Large intestine (tissue), 3 donors: ENCODE results near the gene PANK1. TPM values are rescaled to one million over a fixed set of nuclear protein-coding genes. Genes with fewer than 3 reads are reported as not detected.
A peak's percentile ranks its signal among the peaks of the same experiment; 100 is the strongest.

ENCODE experiments used
- DNase-seq, 2 donors: peaks; one replicate each; pipeline versions ENCODE4 v3.0.0 to v3.0.0-alpha.2; 2013
- H3K27ac ChIP-seq: one replicate; pipeline ENCODE4 v1.5.1; 2013; ENCODE audit warnings: low read length
- H3K27me3 ChIP-seq: 2 replicates; pipeline ENCODE4 v1.6.1; 2013; ENCODE audit warnings: low read length; ENCODE audit not compliant: control insufficient read depth, insufficient read depth
- H3K36me3 ChIP-seq: 2 replicates; pipeline ENCODE4 v1.6.1; 2013; ENCODE audit warnings: low read length; ENCODE audit not compliant: control insufficient read depth, insufficient read depth
- H3K4me1 ChIP-seq: one replicate; pipeline ENCODE4 v1.6.1; 2013; ENCODE audit warnings: low read length; ENCODE audit not compliant: control insufficient read depth, insufficient read depth
- H3K4me3 ChIP-seq: one replicate; pipeline ENCODE4 v1.5.1; 2013; ENCODE audit warnings: low read length
- H3K9me3 ChIP-seq: one replicate; pipeline ENCODE4 v1.6.1; 2013; ENCODE audit warnings: mild to moderate bottlenecking, low read depth, low read length, moderate library complexity; ENCODE audit not compliant: control insufficient read depth
- WGBS: methylation state at CpG from one replicate; pipeline ENCODE4 v1.1.5; 2013; ENCODE audit warnings: low lambda C conversion rate; ENCODE audit not compliant: insufficient coverage; 5-methylcytosine and 5-hydroxymethylcytosine counted together
- polyA plus RNA-seq: library from polyadenylated mRNA; unstranded; fragments of 120-200 nt; gene quantifications from one replicate; pipeline ENCODE4 v1.2.1, GENCODE V29; 2013

The PANK1 gene
- polyA plus RNA-seq, 1 donor = 34.2 TPM

DNA sequence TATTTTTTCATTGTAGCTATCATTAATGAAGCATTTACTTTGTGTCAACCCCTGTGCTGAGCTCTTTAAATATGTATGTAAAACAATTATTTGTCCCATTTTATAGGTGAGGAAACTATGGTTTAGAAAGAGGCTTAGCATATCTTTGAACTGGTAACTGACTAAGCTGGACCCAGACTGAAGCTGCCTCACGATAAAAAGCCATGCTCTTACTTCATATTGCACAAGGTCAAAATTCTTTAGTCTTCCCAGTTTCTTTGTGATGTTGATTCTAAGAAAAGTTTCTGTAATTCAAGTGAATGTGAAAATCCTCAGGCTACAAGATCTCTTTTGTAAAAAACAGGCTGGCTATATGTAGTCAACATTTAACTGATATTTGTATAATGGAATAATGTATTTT is 63.0 kb downstream of the PANK1 start:
- no peaks in the 10 kb centered on the region for H3K27me3 ChIP-seq
- H3K4me1 ChIP-seq = no peaks in the 10 kb centered on the region
- DNase-seq = no peak
- peaks cover 6% of the 10 kb centered on the region for H3K36me3 ChIP-seq
- H3K9me3 ChIP-seq = no peaks in the 10 kb centered on the region
- H3K27ac ChIP-seq = no peak overlapping the region
- no peak overlapping the region for H3K4me3 ChIP-seq
- WGBS = no CpG with 5 or more reads among the region's 1 CpG

DNA sequence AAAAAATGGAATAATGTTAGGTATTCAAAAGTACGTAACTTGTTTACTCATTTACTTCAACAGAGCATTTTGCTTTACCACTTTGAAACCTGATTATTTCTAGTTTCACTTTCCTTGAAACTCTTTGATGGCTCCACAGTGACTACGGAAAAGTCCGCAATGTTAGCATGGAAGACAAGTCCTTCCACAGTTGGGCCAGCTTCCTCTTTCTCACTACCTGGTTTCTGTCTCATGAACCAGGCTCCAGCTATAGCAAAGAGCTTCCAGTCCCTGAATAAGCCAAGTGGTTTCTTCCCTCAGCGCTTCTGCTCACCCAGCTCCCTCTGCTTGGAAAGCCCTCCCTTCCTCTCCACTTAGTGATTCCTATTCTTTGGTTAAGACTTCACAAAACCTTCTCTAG is 64.8 kb downstream of the PANK1 start:
- H3K36me3 ChIP-seq = peaks cover 3% of the 10 kb centered on the region
- 89% methylated on average over 3 of the region's 4 CpGs for WGBS
- DNase-seq = peak in 1 of 2 donors; percentile 43
- no peaks in the 10 kb centered on the region for H3K4me1 ChIP-seq
- no peaks in the 10 kb centered on the region for H3K27me3 ChIP-seq
- H3K27ac ChIP-seq = no peak overlapping the region
- H3K4me3 ChIP-seq = no peak overlapping the region
- no peaks in the 10 kb centered on the region for H3K9me3 ChIP-seq

GRCh38 chr10:89576696-89577095 is 68.3 kb downstream of the PANK1 start:
- WGBS = no CpG with 5 or more reads among the region's 2 CpGs

GRCh38 chr10:89576022-89576421 is 69.0 kb downstream of the PANK1 start:
- Histone ChIP-seq H3K9me3 (no peaks in the 10 kb centered on the region), H3K4me3 (no peak overlapping the region), H3K36me3 (no peaks in the 10 kb centered on the region), H3K27me3 (no peaks in the 10 kb centered on the region), H3K4me1 (no peaks in the 10 kb centered on the region), H3K27ac (no peak overlapping the region)
- 80% methylated on average over 2 of the region's 3 CpGs for WGBS
- no peak for DNase-seq

More at GRCh38 chr10:89576696-89577095, 68.3 kb downstream of the PANK1 start:
- H3K27me3 ChIP-seq = no peaks in the 10 kb centered on the region
- DNase-seq = no peak
- H3K4me3 ChIP-seq = no peak overlapping the region
- H3K9me3 ChIP-seq = no peaks in the 10 kb centered on the region
- H3K36me3 ChIP-seq = no peaks in the 10 kb centered on the region
- no peak overlapping the region for H3K27ac ChIP-seq
- no peaks in the 10 kb centered on the region for H3K4me1 ChIP-seq

GRCh38 chr10:89575031-89575430 is 70.0 kb downstream of the PANK1 start:
- H3K4me3 ChIP-seq = no peak overlapping the region
- DNase-seq = no peak
- no peaks in the 10 kb centered on the region for H3K9me3 ChIP-seq
- H3K27me3 ChIP-seq = no peaks in the 10 kb centered on the region
- no peaks in the 10 kb centered on the region for H3K36me3 ChIP-seq
- H3K4me1 ChIP-seq = no peaks in the 10 kb centered on the region
- H3K27ac ChIP-seq = no peak overlapping the region

DNA sequence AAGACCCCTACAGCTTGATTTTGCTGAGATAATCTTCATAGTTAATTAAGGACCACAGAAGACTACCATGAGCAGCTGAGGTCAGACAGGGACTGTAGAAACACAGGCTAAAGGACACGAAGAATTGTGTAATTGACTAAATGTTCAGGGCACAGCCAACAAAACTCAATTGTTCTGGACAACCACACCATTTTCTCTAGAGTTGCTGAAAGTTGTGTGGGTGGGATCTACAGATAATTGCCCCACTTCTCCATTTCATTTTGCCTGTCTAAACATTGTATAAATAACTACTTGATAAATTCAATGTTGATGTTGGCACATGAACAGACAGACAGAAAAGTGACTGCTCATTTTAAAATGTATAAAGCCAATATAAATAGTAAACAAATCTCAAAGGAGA is 70.7 kb downstream of the PANK1 start:
- Histone ChIP-seq H3K4me1 (no peaks in the 10 kb centered on the region), H3K4me3 (no peak overlapping the region), H3K27ac (no peak overlapping the region), H3K27me3 (no peaks in the 10 kb centered on the region), H3K9me3 (no peaks in the 10 kb centered on the region), H3K36me3 (no peaks in the 10 kb centered on the region)
- no CpG with 5 or more reads among the region's 1 CpG for WGBS
- no peak for DNase-seq

- no peak overlapping the region for H3K27ac ChIP-seq
- 84% methylated on average over 3 of the region's 3 CpGs for WGBS
- no peaks in the 10 kb centered on the region for H3K36me3 ChIP-seq
- DNase-seq = no peak
- no peak overlapping the region for H3K4me3 ChIP-seq
- H3K27me3 ChIP-seq = no peaks in the 10 kb centered on the region
- no peaks in the 10 kb centered on the region for H3K4me1 ChIP-seq
- H3K9me3 ChIP-seq = no peaks in the 10 kb centered on the region
These were observed 77.3 kb downstream of the PANK1 start for GRCh38 chr10:89567576-89568245.

DNA sequence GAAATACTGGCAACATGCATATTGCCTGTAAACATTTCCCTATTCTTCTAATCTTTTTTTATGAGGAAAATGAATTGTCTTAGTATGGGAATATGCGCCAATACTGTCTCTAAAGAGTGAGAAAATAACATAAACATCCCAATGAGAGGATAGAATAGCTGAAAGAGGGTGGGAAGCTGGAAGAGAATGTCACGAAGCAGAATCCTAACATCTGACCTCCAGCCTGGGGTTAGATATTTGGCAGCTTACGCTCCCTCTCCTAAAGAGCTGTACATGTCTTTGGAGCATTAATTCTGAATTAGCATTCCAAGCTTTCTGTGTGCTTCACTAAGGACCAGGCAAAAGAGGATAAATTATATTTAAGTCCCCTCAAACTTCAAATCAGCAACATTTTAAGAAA is 78.0 kb downstream of the PANK1 start:
- no peaks in the 10 kb centered on the region for H3K36me3 ChIP-seq
- DNase-seq = no peak
- H3K27me3 ChIP-seq = no peaks in the 10 kb centered on the region
- no peak overlapping the region for H3K4me3 ChIP-seq
- H3K4me1 ChIP-seq = no peaks in the 10 kb centered on the region
- H3K27ac ChIP-seq = no peak overlapping the region
- no CpG with 5 or more reads among the region's 3 CpGs for WGBS
- no peaks in the 10 kb centered on the region for H3K9me3 ChIP-seq

DNA sequence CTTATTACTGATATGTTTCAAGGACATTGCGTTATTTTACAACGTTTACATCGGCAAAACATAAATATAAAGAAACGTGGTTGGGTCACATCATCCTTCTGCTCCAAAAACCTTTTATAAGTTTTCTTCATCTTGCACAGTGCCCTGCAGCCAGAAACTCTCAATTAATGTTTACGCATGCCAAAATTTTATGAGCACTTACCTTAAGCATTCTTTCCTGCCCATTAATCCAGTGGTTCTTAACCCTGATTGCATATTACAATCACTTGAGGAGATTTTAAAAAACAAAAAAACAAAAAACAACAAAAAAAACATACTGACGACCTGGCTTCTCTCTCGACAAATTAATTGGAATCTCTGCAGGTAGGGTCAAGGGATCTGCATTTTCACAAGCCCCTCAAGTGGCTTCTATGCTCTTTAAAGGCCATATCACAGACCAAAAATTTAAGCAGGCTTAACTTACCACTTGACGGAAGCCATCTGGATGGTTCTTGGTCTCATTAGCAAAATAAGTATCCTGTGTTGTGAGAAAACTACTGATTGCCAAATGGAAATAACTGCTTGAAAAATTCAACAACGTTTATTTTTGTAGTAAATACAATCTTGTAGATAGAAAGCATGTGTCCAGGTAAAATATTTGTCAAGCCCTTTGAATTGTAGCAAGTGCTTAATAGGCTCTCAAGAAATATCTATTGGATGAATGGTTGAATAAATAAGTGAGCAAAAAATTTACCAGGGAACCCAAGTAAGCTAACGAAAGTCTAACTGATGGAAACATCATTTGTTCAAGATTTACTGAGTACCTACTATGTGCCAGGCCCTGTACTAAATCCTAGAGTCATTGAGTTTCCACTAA is 78.7 kb downstream of the PANK1 start:
- 64% methylated on average over 7 of the region's 10 CpGs for WGBS
- Histone ChIP-seq H3K9me3 (no peaks in the 10 kb centered on the region), H3K36me3 (no peaks in the 10 kb centered on the region), H3K4me3 (no peak overlapping the region), H3K27me3 (no peaks in the 10 kb centered on the region), H3K27ac (no peak overlapping the region), H3K4me1 (no peaks in the 10 kb centered on the region)
- DNase-seq = no peak

DNA sequence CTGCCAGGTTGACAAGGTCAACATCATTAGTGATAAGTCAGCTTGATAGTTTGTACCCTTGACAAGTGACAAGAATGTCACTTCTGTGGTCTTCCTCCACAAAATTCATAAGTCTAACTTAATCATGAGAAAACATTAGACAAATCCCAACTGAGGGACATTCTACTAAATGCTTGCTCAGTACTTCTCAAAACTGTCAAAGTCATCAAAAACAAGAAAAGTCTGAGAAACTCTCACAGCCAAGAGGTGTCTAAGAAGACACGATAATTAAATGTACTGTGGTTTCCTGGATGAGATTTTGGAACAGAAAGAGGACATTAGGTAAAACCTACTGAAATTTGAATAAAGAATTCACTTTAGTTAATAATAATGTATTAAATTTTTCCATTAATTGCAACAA is 79.9 kb downstream of the PANK1 start:
- no peaks in the 10 kb centered on the region for H3K4me1 ChIP-seq
- H3K36me3 ChIP-seq = no peaks in the 10 kb centered on the region
- no peak overlapping the region for H3K4me3 ChIP-seq
- H3K27me3 ChIP-seq = no peaks in the 10 kb centered on the region
- DNase-seq = no peak
- H3K27ac ChIP-seq = no peak overlapping the region
- H3K9me3 ChIP-seq = no peaks in the 10 kb centered on the region
- WGBS = no CpG with 5 or more reads among the region's 1 CpG
